Activated T-helper 2 cell treated with anti-CD3 and anti-CD28 coated beads, Interferon-gamma antibody, Interleukin-2, Interleukin-4, amounts not matched to agents 10 μg/mL and 5 μg/mL and 100 μg/mL, durations not matched to agents 14 hours and 24 hours and 36 hours (primary cell): ENCODE data around the gene DHX34. TPM values are rescaled to one million over a fixed set of nuclear protein-coding genes. Genes with fewer than 3 reads are reported as not detected.
"Not testable (repeated sequence)": the region's sequence is repeated elsewhere in the genome, so short reads cannot be mapped to it uniquely, and the experiment has no call there.

Experiments used
- DNase-seq: peaks from one replicate; pipeline ENCODE4 v3.0.0; 2021; ENCODE audit warnings: low spot score
- H3K27ac Mint-ChIP-seq: one replicate; pipeline ENCODE4 v1.8.0; 2021; ENCODE audit warnings: mixed read lengths
- H3K27me3 Mint-ChIP-seq: one replicate; pipeline ENCODE4 v1.8.0; 2021; ENCODE audit warnings: low read depth, mixed read lengths
- H3K36me3 Mint-ChIP-seq: one replicate; pipeline ENCODE4 v1.8.0; 2021; ENCODE audit warnings: low read depth, mixed read lengths
- H3K4me1 Mint-ChIP-seq: one replicate; pipeline ENCODE4 v1.8.0; 2021; ENCODE audit warnings: low read depth, mixed read lengths
- H3K4me3 Mint-ChIP-seq: one replicate; pipeline ENCODE4 v1.8.0; 2021; ENCODE audit warnings: low read depth, mild to moderate bottlenecking, moderate library complexity, mixed read lengths
- H3K9me3 Mint-ChIP-seq: one replicate; pipeline ENCODE4 v1.8.0; 2021; ENCODE audit warnings: mixed read lengths
- intact Hi-C: fragments of 100-400 bp; cut with micrococcal nuclease; formaldehyde crosslinking; loops from one replicate; pipeline ENCODE4 v1.15.1; 2023
- total RNA-seq: library from RNA; stranded (reverse); gene quantifications from 2 replicates; pipeline ENCODE4 v1.2.3, GENCODE V29; 2022

The DHX34 gene
- total RNA-seq, 1 donor from 2014 or later, result 23.2 TPM

DNA sequence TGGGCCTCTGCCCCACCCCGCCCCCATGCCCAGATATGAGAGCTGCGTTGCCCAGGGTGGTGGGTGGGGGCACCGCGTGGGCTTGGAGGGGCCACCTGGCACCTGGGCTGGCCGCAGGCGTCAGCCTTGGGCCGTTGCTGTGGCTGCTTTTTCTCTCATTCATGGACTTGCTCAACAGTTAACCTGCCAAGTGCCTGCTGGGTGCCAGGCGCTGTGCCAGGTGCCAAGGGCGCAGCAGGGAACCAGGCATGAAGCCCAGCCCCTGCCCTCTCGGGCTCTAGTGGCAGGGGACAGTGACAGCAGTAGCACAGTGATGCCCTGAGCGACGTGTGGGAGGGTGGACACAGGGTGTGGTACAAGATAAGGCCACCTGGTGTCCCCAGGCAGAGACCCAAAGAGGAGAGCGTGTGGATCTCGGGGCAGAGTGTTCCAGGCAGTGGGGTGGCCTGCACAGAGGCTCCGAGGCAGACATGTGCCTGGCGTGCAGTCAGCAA, 28.1 kb downstream of the DHX34 start:
- DNase-seq, result no peak
- no peak overlapping the region for H3K27ac Mint-ChIP-seq
- no peaks in the 10 kb centered on the region for H3K9me3 Mint-ChIP-seq
- H3K27me3 Mint-ChIP-seq, result no peaks in the 10 kb centered on the region
- H3K4me1 Mint-ChIP-seq, result peaks cover 6% of the 10 kb centered on the region
- intact Hi-C loops, result no loop called here
- H3K4me3 Mint-ChIP-seq, result no peak overlapping the region
- peaks cover 28% of the 10 kb centered on the region for H3K36me3 Mint-ChIP-seq

DNA sequence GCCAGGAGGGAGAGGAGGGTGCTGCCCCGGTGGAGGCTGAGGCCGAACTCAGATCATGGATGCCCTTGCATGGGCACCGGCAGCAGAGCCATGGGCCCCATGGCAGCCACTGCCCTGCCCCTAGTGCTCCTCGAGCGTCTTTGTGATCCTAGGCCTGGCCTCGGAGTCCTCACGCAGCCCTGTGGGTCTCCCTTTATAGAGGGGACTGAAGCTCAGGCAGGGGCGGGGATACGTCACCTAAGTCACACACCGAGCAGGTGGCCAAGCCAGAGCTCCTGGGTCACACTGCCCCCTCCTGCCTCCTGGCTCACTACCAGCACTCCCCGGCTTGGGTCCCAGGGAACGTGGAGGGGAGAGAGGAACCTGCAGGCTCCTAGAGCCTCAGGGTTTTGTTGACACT, 28.7 kb downstream of the DHX34 start:
- Mint-ChIP-seq H3K4me3 (no peak overlapping the region), H3K27me3 (no peaks in the 10 kb centered on the region), H3K4me1 (peaks cover 6% of the 10 kb centered on the region), H3K9me3 (no peaks in the 10 kb centered on the region), H3K36me3 (peaks cover 29% of the 10 kb centered on the region), H3K27ac (no peak overlapping the region)
- intact Hi-C loops, result no loop called here
- no peak for DNase-seq

DNA sequence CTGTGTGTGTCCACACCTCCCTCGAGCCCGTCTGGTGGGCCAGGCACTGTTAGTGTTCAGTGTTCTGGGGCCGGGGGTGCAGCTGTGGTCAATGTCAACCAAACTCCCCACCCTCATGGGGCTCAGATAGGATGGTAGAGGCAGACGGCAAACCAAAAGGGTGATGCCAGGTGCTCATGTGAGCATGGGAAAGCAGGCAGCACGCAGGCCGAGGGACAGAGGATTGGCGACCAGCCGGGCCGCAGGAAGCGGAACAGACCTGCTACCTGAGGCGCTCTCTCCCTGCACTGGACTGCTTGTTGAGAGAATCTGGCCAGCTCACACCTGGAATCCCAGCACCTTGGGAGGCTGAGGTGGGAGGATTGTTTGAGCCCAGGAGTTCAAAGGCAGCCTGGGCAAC, 29.1 kb downstream of the DHX34 start:
- Mint-ChIP-seq H3K4me3 (no peak overlapping the region), H3K27ac (no peak overlapping the region), H3K36me3 (peaks cover 29% of the 10 kb centered on the region), H3K27me3 (no peaks in the 10 kb centered on the region), H3K4me1 (peaks cover 9% of the 10 kb centered on the region), H3K9me3 (no peaks in the 10 kb centered on the region)
- no peak for DNase-seq
- intact Hi-C loops, result no loop called here

DNA sequence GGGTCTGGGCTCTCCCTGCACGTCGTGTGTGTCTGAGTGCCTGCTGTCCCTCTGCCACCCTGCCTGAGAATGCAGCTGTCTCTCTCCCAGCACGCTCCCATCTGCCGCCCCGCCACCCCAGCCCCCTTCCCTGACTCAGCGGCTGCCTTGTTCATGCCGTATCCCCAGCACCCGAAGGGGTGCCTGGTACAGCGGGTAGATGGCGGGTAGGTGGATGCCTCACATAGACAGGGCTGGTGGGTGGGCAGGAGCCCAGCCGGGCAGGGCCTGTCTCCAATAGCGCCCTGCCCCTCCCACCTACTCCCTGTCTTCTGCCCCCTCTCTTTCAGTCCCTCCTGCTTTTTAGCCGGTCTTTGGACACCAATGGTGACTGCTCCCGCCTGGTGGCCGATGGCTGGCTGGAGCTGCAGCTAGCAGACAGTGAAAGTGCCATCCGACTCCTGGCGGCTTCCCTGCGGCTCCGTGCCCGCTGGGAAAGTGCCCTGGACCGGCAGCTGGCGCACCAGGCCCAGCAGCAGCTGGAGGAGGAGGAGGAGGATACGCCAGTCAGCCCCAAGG, 30.3 kb downstream of the DHX34 start:
- H3K27ac Mint-ChIP-seq, result no peak overlapping the region
- no peak overlapping the region for H3K4me3 Mint-ChIP-seq
- peaks cover 27% of the 10 kb centered on the region for H3K36me3 Mint-ChIP-seq
- no peaks in the 10 kb centered on the region for H3K27me3 Mint-ChIP-seq
- no peaks in the 10 kb centered on the region for H3K9me3 Mint-ChIP-seq
- DNase-seq, result no peak
- H3K4me1 Mint-ChIP-seq, result peaks cover 13% of the 10 kb centered on the region
- intact Hi-C loops, result no loop called here

DNA sequence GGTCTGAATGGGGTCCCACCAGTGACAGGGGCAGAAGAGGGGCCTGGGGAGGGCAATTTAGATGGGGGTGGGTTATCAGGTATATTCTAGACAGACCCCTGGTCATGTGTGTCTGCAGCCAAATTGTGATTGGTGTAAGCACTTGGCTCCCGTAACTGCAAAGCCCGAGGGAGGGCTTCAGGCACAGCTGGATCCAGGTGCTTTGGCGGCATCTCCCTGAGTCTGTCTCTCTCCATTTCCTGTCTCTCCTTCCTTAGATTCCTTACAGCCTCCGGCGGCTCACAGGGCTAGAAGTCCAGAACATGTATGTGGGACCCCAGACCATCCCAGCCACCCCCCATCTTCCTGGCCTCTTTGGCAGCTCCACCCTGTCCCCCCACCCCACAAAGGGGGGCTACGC, 31.4 kb downstream of the DHX34 start:
- H3K36me3 Mint-ChIP-seq, result peaks cover 25% of the 10 kb centered on the region
- DNase-seq, result no peak
- intact Hi-C loops, result no loop called here
- no peak overlapping the region for H3K4me3 Mint-ChIP-seq
- no peaks in the 10 kb centered on the region for H3K27me3 Mint-ChIP-seq
- H3K27ac Mint-ChIP-seq, result no peak overlapping the region
- H3K4me1 Mint-ChIP-seq, result peaks cover 13% of the 10 kb centered on the region
- H3K9me3 Mint-ChIP-seq, result no peaks in the 10 kb centered on the region

DNA sequence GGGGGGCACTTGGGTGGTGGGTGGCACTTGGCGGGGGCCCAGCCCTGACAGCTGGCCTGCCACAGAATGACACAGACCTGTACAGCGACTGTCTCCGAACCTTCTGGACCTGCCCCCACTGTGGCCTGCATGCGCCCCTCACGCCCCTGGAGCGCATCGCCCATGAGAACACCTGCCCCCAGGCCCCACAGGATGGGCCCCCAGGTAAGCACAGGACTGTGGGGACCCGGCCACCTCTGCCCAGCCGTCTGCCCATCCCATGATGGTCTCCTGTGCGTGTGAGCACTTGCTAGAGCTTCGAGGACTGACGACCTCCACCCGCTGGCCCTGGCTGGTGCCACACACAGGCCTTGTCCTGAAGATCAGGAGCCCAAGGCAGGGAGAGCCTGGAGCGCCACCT, 32.0 kb downstream of the DHX34 start:
- DNase-seq, result no peak
- Mint-ChIP-seq H3K4me1 (peaks cover 13% of the 10 kb centered on the region), H3K9me3 (no peaks in the 10 kb centered on the region), H3K36me3 (peaks cover 23% of the 10 kb centered on the region), H3K4me3 (no peak overlapping the region), H3K27me3 (no peaks in the 10 kb centered on the region), H3K27ac (no peak overlapping the region)
- intact Hi-C loops, result no loop called here

DNA sequence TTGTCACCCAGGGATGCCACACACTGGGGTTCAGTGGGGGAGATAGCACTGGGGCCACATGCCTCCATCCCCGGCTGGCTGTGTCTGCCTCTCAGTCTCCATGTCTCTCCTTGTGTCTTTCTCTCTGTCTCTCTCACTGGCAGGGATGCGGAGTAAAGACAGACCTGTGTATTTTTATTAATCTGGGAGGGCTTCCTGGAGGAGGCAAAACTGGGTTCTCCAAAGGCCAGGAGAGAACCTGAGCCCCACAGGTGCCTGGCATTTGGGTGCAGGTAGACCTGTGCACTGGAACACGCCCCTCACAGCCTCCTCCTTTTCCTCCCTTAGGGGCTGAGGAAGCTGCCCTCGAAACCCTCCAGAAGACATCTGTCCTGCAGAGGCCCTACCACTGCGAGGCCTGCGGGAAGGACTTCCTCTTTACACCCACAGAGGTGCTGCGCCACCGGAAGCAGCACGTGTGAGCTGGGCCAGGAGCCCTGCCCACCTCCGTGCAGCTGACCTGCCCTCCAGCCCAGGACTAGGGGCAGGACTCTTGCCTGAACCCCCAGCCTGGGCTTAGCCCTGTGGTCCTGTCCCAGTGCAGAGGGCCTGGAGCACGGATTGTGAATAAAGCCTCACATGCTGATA, 32.7 kb downstream of the DHX34 start:
- DNase-seq, result peak; percentile 13
- intact Hi-C loops, result no loop called here
- Mint-ChIP-seq H3K27ac (no peak overlapping the region), H3K4me1 (peaks cover 13% of the 10 kb centered on the region), H3K27me3 (no peaks in the 10 kb centered on the region), H3K4me3 (no peak overlapping the region), H3K36me3 (peaks cover 22% of the 10 kb centered on the region), H3K9me3 (no peaks in the 10 kb centered on the region)

DNA sequence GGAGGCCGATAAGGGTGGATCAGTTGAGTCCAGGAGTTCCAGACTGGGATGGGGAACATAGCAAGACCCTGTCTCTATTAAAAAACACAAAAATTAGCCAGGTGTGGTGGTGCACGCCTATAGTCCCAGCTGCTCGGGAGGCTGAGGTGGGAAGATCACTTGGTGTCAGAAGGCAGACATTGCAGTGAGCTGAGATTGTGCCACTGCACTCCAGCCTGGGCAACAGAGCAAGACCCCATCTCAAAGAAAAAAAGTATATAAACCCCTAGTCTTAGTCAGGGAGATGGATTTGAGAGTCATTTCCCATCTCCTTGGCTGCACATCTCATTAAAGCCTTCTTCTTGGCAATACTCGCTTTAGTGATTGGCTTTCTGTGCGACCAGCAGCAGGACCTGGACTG, 34.8 kb downstream of the DHX34 start:
- H3K4me1 Mint-ChIP-seq, result peaks cover 13% of the 10 kb centered on the region
- H3K4me3 Mint-ChIP-seq, H3K27ac Mint-ChIP-seq: not testable (repeated sequence)

DNA sequence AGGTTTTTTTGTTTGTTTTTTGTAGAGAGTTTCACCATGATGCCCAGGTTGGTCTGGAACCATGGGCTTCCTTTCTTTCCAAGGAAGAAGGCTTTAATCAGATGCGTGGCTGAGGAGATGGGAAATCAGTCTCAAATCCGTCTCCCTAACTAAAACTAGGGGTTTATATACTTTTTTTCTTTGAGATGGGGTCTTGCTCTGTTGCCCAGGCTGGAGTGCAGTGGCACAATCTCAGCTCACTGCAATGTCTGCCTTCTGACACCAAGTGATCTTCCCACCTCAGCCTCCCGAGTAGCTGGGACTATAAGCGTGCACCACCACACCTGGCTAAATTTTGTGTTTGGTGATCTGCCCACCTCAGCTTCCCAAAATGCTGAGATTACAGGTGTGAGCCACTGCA, 35.4 kb downstream of the DHX34 start:
- intact Hi-C loops, H3K27ac Mint-ChIP-seq, H3K27me3 Mint-ChIP-seq: not testable (repeated sequence)

More for the DNA sequence above, 34.8 kb downstream of the DHX34 start:
- DNase-seq, H3K9me3 Mint-ChIP-seq, intact Hi-C loops, H3K27me3 Mint-ChIP-seq: not testable (repeated sequence)
- H3K36me3 Mint-ChIP-seq, result peaks cover 22% of the 10 kb centered on the region

DNA sequence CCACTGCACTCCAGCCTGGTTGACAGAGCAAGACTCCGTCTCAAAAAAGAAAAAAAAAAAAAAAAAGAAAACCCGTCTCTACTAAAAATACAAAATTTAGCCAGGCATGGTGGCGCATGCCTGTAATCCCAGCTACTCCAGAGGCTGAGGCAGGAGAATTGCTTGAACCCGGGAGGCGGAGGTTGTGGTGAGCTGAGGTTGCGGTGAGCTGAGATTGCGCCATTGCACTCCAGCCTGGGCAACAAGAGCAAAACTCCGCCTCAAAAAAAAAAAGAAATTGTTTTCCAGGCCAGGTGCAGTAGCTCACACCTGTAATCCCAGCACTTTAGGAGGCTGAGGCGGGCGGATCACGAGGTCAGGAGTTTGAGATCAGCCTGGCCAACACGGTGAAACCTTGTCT, 37.5 kb downstream of the DHX34 start:
- H3K4me1 Mint-ChIP-seq, result not testable (repeated sequence)

More for the DNA sequence above, 35.4 kb downstream of the DHX34 start:
- not testable (repeated sequence) for DNase-seq, H3K4me3 Mint-ChIP-seq, H3K9me3 Mint-ChIP-seq
- peaks cover 13% of the 10 kb centered on the region for H3K4me1 Mint-ChIP-seq
- H3K36me3 Mint-ChIP-seq, result peaks cover 22% of the 10 kb centered on the region

DNA sequence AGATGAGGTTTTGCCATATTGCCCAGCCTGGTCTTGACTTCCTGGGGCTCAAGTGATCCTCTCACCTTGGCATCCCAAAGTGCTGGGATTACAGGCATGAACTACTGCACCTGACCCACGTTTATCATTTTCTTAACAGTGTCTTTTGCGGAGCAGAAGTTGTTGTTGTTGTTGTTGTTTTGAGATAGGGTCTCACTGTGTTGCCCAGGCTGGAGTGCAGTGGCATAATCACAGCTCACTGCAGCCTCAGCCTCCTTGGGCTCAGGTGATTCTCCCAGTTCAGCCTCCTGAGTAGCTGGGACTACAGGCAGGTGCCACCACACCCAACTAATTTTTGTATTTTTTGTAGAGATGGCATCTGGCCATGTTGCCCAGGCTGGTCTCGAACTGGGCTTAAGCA, 38.5 kb downstream of the DHX34 start:
- intact Hi-C loops, result not testable (repeated sequence)

More for the DNA sequence above, 37.5 kb downstream of the DHX34 start:
- H3K27me3 Mint-ChIP-seq, intact Hi-C loops, DNase-seq, H3K9me3 Mint-ChIP-seq, H3K27ac Mint-ChIP-seq, H3K4me3 Mint-ChIP-seq, H3K36me3 Mint-ChIP-seq: not testable (repeated sequence)

DNA sequence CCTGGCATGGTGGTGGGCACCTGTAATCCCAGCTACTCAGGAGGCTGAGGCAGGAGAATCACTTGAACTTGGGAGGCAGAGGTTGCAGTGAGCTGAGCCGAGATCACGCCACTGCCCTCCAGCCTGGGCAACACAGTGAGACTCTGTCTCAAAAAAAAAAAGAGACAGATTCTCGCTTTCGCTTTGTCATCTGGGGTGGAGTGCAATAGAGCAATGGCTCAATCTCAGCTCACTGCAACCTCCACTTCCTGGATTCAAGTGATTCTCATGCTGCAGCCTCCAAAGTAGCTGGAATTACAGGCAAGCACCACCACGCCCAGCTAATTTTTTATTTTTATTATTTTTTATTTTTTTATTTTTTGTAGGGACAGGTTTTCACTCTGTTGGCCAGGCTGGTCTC, 39.6 kb downstream of the DHX34 start:
- H3K9me3 Mint-ChIP-seq, H3K27ac Mint-ChIP-seq, intact Hi-C loops, H3K4me3 Mint-ChIP-seq, H3K27me3 Mint-ChIP-seq, H3K36me3 Mint-ChIP-seq, H3K4me1 Mint-ChIP-seq, DNase-seq: not testable (repeated sequence)

More for the DNA sequence above, 38.5 kb downstream of the DHX34 start:
- not testable (repeated sequence) for H3K27me3 Mint-ChIP-seq, DNase-seq, H3K4me1 Mint-ChIP-seq, H3K27ac Mint-ChIP-seq, H3K4me3 Mint-ChIP-seq, H3K36me3 Mint-ChIP-seq, H3K9me3 Mint-ChIP-seq

DNA sequence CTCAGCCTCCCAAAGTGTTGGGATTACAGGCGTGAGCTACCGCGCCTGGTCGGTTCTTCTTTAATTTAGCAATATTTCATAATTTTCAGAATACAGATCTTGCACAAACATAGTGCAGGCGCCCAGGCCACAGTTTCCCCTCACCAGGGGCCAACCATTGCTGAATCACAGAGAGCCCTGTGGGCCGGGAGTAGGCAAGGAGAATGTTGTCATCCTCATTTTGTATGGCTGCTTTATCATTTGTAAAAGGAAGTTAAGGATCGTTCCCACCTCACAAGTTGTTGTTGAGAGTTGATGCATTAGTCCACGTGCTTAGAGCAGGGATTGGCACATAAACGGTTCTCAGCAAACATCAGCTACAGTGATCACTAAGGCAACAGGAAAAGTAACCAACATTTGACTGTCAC, 40.0 kb downstream of the DHX34 start:
- Mint-ChIP-seq H3K27me3 (peaks cover 3% of the 10 kb centered on the region), H3K27ac (no peak overlapping the region), H3K4me3 (no peak overlapping the region), H3K9me3 (no peaks in the 10 kb centered on the region), H3K4me1 (no peaks in the 10 kb centered on the region), H3K36me3 (no peaks in the 10 kb centered on the region)
- no peak for DNase-seq
- intact Hi-C loops, result no loop called here
